ENCODE results near the gene NGB.

NGB gene

GRCh38 chr14:77231721-77232120 is 39.3 kb downstream of the NGB start:
- no peak for DNase-seq (ENCODE audit: low read depth, low spot score)

- no peak for DNase-seq (ENCODE audit: low read depth, low spot score)
Measured at GRCh38 chr14:77230914-77231313, 40.1 kb downstream of the NGB start.

- DNase-seq (ENCODE audit: low read depth, low spot score) = peak; percentile 34
Measured at GRCh38 chr14:77228056-77228455, 43.0 kb downstream of the NGB start.

- no peak for DNase-seq (ENCODE audit: low read depth, low spot score)
Measured at GRCh38 chr14:77225892-77226557, 45.0 kb downstream of the NGB start.

- DNase-seq (ENCODE audit: low read depth, low spot score) = peak; percentile 73
Measured at GRCh38 chr14:77225254-77225653, 45.8 kb downstream of the NGB start.

- DNase-seq (ENCODE audit: low read depth, low spot score) = no peak
Measured at GRCh38 chr14:77224212-77224611, 46.8 kb downstream of the NGB start.

- DNase-seq (ENCODE audit: low read depth, low spot score) = peak; percentile 51
Measured at GRCh38 chr14:77222546-77223225, 48.3 kb downstream of the NGB start.

- DNase-seq (ENCODE audit: low read depth, low spot score) = no peak
Measured at GRCh38 chr14:77221241-77221871, 49.6 kb downstream of the NGB start.

GRCh38 chr14:77220246-77221017 is 50.6 kb downstream of the NGB start:
- DNase-seq (ENCODE audit: low read depth, low spot score) = peak; percentile 34

- DNase-seq (ENCODE audit: low read depth, low spot score) = no peak
Measured at GRCh38 chr14:77219591-77219990, 51.4 kb downstream of the NGB start.

- DNase-seq (ENCODE audit: low read depth, low spot score) = no peak
Measured at GRCh38 chr14:77217551-77217950, 53.5 kb downstream of the NGB start.
